Trophoblast cell (in vitro differentiated cells and primary cell): ENCODE results near the gene XPR1.

Experiments used
- DNase-seq, 2 donors: peaks; one replicate each; pipeline ENCODE4 v3.0.0-alpha.2; 2016
- H2AFZ ChIP-seq: 2 replicates; pipeline ENCODE4 v1.6.1; 2013; ENCODE audit warnings: low read length, moderate library complexity, mild to moderate bottlenecking; ENCODE audit not compliant: insufficient read depth, poor library complexity
- H2AK5ac ChIP-seq: 2 replicates; pipeline ENCODE4 v1.6.1; 2013; ENCODE audit warnings: mild to moderate bottlenecking, low read length
- H2BK120ac ChIP-seq: 2 replicates; pipeline ENCODE4 v1.6.1; 2013; ENCODE audit warnings: low read length, mild to moderate bottlenecking, moderate library complexity; ENCODE audit not compliant: insufficient read depth, poor library complexity
- H2BK12ac ChIP-seq: 2 replicates; pipeline ENCODE4 v1.6.1; 2013; ENCODE audit warnings: mild to moderate bottlenecking, low read length, moderate library complexity
- H2BK5ac ChIP-seq: 2 replicates; pipeline ENCODE4 v1.6.1; 2013; ENCODE audit warnings: low read length, low read depth, moderate library complexity, mild to moderate bottlenecking; ENCODE audit not compliant: poor library complexity
- H3K14ac ChIP-seq: 2 replicates; pipeline ENCODE4 v1.6.1; 2013; ENCODE audit warnings: mild to moderate bottlenecking, low read length
- H3K18ac ChIP-seq: 2 replicates; pipeline ENCODE4 v1.6.1; 2013; ENCODE audit warnings: mild to moderate bottlenecking, low read length
- H3K23ac ChIP-seq: 2 replicates; pipeline ENCODE4 v1.6.1; 2013; ENCODE audit warnings: low read length
- H3K27ac ChIP-seq: 2 replicates; pipeline ENCODE4 v1.5.1; 2013; ENCODE audit warnings: low read depth, mild to moderate bottlenecking, inconsistent platforms, low read length, moderate library complexity
- H3K27me3 ChIP-seq: 2 replicates; pipeline ENCODE4 v1.6.1; 2013; ENCODE audit warnings: inconsistent platforms, mild to moderate bottlenecking, low read length, moderate library complexity; ENCODE audit not compliant: insufficient read depth
- H3K36me3 ChIP-seq, 2 experiments: 1 replicate in 1 of 2; 2 replicates in 1 of 2; pipeline ENCODE4 v1.6.1; 2013; ENCODE audit warnings: low read length in 2 of 2, mild to moderate bottlenecking in 2 of 2, moderate library complexity in 1 of 2; ENCODE audit not compliant: insufficient read depth in 2 of 2, control insufficient read depth in 1 of 2
- H3K4ac ChIP-seq: 2 replicates; pipeline ENCODE4 v1.6.1; 2013; ENCODE audit warnings: low read depth, mild to moderate bottlenecking, low read length, moderate library complexity
- H3K4me1 ChIP-seq, 2 experiments: 1 replicate in 1 of 2; 2 replicates in 1 of 2; pipeline ENCODE4 v1.6.1; 2013; ENCODE audit warnings: low read length in 2 of 2, mild to moderate bottlenecking in 2 of 2, moderate library complexity in 1 of 2; ENCODE audit not compliant: insufficient read depth in 2 of 2, control insufficient read depth in 1 of 2
- H3K4me2 ChIP-seq: 2 replicates; pipeline ENCODE4 v1.6.1; 2013; ENCODE audit warnings: inconsistent platforms, mild to moderate bottlenecking, low read length, moderate library complexity
- H3K4me3 ChIP-seq: 2 replicates; pipeline ENCODE4 v1.5.1; 2013; ENCODE audit warnings: mild to moderate bottlenecking, low read depth, low read length, inconsistent platforms
- H3K79me1 ChIP-seq: one replicate; pipeline ENCODE4 v1.6.1; 2013; ENCODE audit warnings: low read length
- H3K79me2 ChIP-seq: 2 replicates; pipeline ENCODE4 v1.6.1; 2013; ENCODE audit warnings: low read length, mild to moderate bottlenecking; ENCODE audit not compliant: control insufficient read depth, insufficient read depth, poor library complexity
- H3K9ac ChIP-seq: 2 replicates; pipeline ENCODE4 v1.6.1; 2013; ENCODE audit warnings: mild to moderate bottlenecking, low read length
- H3K9me3 ChIP-seq: 2 replicates; pipeline ENCODE4 v1.6.1; 2013; ENCODE audit warnings: low read depth, mild to moderate bottlenecking, control low read depth, inconsistent platforms, low read length; ENCODE audit not compliant: insufficient read depth
- H4K12ac ChIP-seq: 2 replicates; pipeline ENCODE4 v1.6.1; 2013; ENCODE audit warnings: low read depth, mild to moderate bottlenecking, low read length, moderate library complexity
- H4K8ac ChIP-seq: 2 replicates; pipeline ENCODE4 v1.6.1; 2013; ENCODE audit warnings: low read depth, mild to moderate bottlenecking, low read length, moderate library complexity
- H4K91ac ChIP-seq: one replicate; pipeline ENCODE4 v1.6.1; 2013; ENCODE audit warnings: low read depth, mild to moderate bottlenecking, low read length, moderate library complexity
- WGBS: extraction: QIAGEN DNeasy Blood & Tissue Kit; methylation state at CpG from one replicate; pipeline ENCODE4 v1.1.7; 2013; ENCODE audit warnings: missing lambda C conversion rate; ENCODE audit not compliant: insufficient read length, insufficient coverage; ENCODE audit errors: extremely low coverage; 5-methylcytosine and 5-hydroxymethylcytosine counted together

XPR1 gene

GRCh38 chr1:180640531-180640949 is 8.7 kb downstream of the XPR1 start:
- Histone ChIP-seq H3K9me3 (no peaks in the 10 kb centered on the region), H4K91ac (no peak overlapping the region), H2BK5ac (no peak overlapping the region), H3K79me1 (no peaks in the 10 kb centered on the region), H3K36me3 (no peaks in the 10 kb centered on the region), H4K8ac (no peak overlapping the region), H2BK12ac (no peak overlapping the region), H2BK120ac (no peak overlapping the region), H3K27ac (no peak overlapping the region), H3K4me3 (no peak overlapping the region), H2AFZ (no peak overlapping the region), H3K79me2 (no peaks in the 10 kb centered on the region), H3K23ac (no peak overlapping the region), H4K12ac (no peak overlapping the region), H3K9ac (no peak overlapping the region), H3K18ac (no peak overlapping the region), H3K4me2 (peak overlapping the region; percentile 40), H3K14ac (no peak overlapping the region), H3K27me3 (no peaks in the 10 kb centered on the region), H3K4ac (no peak overlapping the region), H2AK5ac (no peak overlapping the region), H3K4me1 (peaks cover 0 to 2% of the 10 kb centered on the region in 2 experiments)
- no CpG with 5 or more reads among the region's 3 CpGs for WGBS
- DNase-seq, result peak in 1 of 2 donors; percentile 50

- no peak overlapping the region for H2BK12ac ChIP-seq
- H3K18ac ChIP-seq, result no peak overlapping the region
- no peak overlapping the region for H3K4ac ChIP-seq
Observed at GRCh38 chr1:180641662-180642061, 9.8 kb downstream of the XPR1 start.

GRCh38 chr1:180642781-180643180 is 11.0 kb downstream of the XPR1 start:
- Histone ChIP-seq H2AK5ac (no peak overlapping the region), H3K27me3 (no peaks in the 10 kb centered on the region), H3K4me2 (no peak overlapping the region), H3K18ac (no peak overlapping the region), H4K91ac (no peak overlapping the region), H3K4me1 (peaks cover 0 to 2% of the 10 kb centered on the region in 2 experiments), H2BK5ac (no peak overlapping the region), H3K23ac (no peak overlapping the region), H3K9me3 (no peaks in the 10 kb centered on the region), H2BK120ac (no peak overlapping the region), H3K9ac (no peak overlapping the region), H3K4ac (no peak overlapping the region), H2BK12ac (no peak overlapping the region), H3K4me3 (no peak overlapping the region), H4K8ac (no peak overlapping the region), H2AFZ (no peak overlapping the region), H4K12ac (no peak overlapping the region), H3K79me1 (no peaks in the 10 kb centered on the region), H3K79me2 (no peaks in the 10 kb centered on the region), H3K36me3 (no peaks in the 10 kb centered on the region), H3K27ac (no peak overlapping the region), H3K14ac (no peak overlapping the region)
- no CpG with 5 or more reads among the region's 1 CpG for WGBS
- peak; percentile 51 to 87 for DNase-seq

More at GRCh38 chr1:180641662-180642061, 9.8 kb downstream of the XPR1 start:
- H3K4me3 ChIP-seq, result no peak overlapping the region
- no peak overlapping the region for H3K23ac ChIP-seq
- no peak overlapping the region for H4K91ac ChIP-seq
- H3K14ac ChIP-seq, result no peak overlapping the region
- no peaks in the 10 kb centered on the region for H3K36me3 ChIP-seq
- peaks cover 0 to 2% of the 10 kb centered on the region in 2 experiments for H3K4me1 ChIP-seq
- no peak overlapping the region for H3K27ac ChIP-seq
- no peaks in the 10 kb centered on the region for H3K79me1 ChIP-seq
- no peak overlapping the region for H4K12ac ChIP-seq
- no peak overlapping the region for H2BK5ac ChIP-seq
- H4K8ac ChIP-seq, result no peak overlapping the region
- no peak overlapping the region for H3K4me2 ChIP-seq
- no peak overlapping the region for H2BK120ac ChIP-seq
- H3K79me2 ChIP-seq, result no peaks in the 10 kb centered on the region
- H3K9ac ChIP-seq, result no peak overlapping the region
- no peak for DNase-seq
- H3K9me3 ChIP-seq, result no peaks in the 10 kb centered on the region
- H3K27me3 ChIP-seq, result no peaks in the 10 kb centered on the region
- H2AK5ac ChIP-seq, result no peak overlapping the region
- no peak overlapping the region for H2AFZ ChIP-seq

GRCh38 chr1:180643693-180644092 is 11.9 kb downstream of the XPR1 start:
- Histone ChIP-seq H4K8ac (no peak overlapping the region), H3K23ac (no peak overlapping the region), H3K9me3 (no peaks in the 10 kb centered on the region), H3K4me2 (no peak overlapping the region), H3K18ac (no peak overlapping the region), H3K27ac (no peak overlapping the region), H3K4me3 (no peak overlapping the region), H3K79me1 (no peaks in the 10 kb centered on the region), H4K12ac (no peak overlapping the region), H3K79me2 (no peaks in the 10 kb centered on the region), H2BK12ac (no peak overlapping the region), H3K9ac (no peak overlapping the region), H2AK5ac (no peak overlapping the region), H4K91ac (no peak overlapping the region), H2BK5ac (no peak overlapping the region), H3K4me1 (peaks cover 0 to 2% of the 10 kb centered on the region in 2 experiments), H3K4ac (no peak overlapping the region), H3K14ac (no peak overlapping the region), H3K27me3 (no peaks in the 10 kb centered on the region), H2BK120ac (no peak overlapping the region), H2AFZ (no peak overlapping the region), H3K36me3 (no peaks in the 10 kb centered on the region)
- DNase-seq, result no peak
- WGBS, result no CpG with 5 or more reads among the region's 1 CpG
